ENCODE results near the gene SYTL2.
"Not testable (repeated sequence)": the region's sequence is repeated elsewhere in the genome, so short reads cannot be mapped to it uniquely, and the experiment has no call there.

The SYTL2 gene

DNA sequence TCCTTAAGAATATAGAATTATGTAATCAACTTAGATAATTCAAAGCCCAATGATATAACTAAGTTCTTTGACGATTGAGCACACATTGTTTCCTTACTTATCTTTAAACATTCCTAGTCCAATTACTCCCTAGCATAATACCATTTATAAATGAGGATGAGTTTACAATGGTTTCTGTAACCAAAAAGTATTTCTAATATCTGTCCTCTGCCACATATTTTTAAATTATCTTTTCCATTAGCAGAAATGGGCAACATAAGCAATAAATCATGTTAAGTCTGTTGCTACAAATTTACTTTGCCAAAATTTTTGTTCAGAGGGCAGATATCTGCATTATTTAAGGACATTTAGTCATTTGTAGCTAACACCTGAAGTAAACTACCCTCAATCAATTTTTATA, 152.8 kb downstream of the SYTL2 start:
- Histone ChIP-seq H3K4me3 (ENCODE audit: low read length, poor library complexity, severe bottlenecking) (no peak overlapping the region), H3K4me2 (ENCODE audit: low read depth, low read length, poor library complexity, severe bottlenecking) (peak overlapping the region; percentile 95), H3K36me3 (ENCODE audit: insufficient read depth, low read length) (peaks cover 51% of the 10 kb centered on the region), H3K9me3 (ENCODE audit: insufficient read depth, low read depth, low read length) (no peaks in the 10 kb centered on the region), H3K4me1 (ENCODE audit: insufficient read depth, low read length, poor library complexity, severe bottlenecking) (peaks cover 46% of the 10 kb centered on the region), H4K20me1 (ENCODE audit: insufficient read depth, low read length, poor library complexity, severe bottlenecking) (peaks cover 86% of the 10 kb centered on the region), H3K79me2 (ENCODE audit: insufficient read depth, low read length) (peaks cover 85% of the 10 kb centered on the region), H2AFZ (ENCODE audit: low read length) (no peak overlapping the region), H3F3A (ENCODE audit: low read depth) (no peaks in the 10 kb centered on the region; the same call in 1 of the 2 replicates), H3K27me3 (ENCODE audit: insufficient read depth, low read length, poor library complexity, severe bottlenecking) (no peaks in the 10 kb centered on the region), H3K9me2 (replicated peaks; ENCODE audit: low read depth, low read length) (no peaks in the 10 kb centered on the region), H3K9ac (ENCODE audit: low read depth, low read length, poor library complexity, severe bottlenecking) (peak overlapping the region; percentile 12)
- no peak for TF ChIP-seq EZH2phosphoT487 (IDR thresholded peaks at IDR 0.05; ENCODE audit: borderline replicate concordance)
- TF ChIP-seq, protein P1, sequence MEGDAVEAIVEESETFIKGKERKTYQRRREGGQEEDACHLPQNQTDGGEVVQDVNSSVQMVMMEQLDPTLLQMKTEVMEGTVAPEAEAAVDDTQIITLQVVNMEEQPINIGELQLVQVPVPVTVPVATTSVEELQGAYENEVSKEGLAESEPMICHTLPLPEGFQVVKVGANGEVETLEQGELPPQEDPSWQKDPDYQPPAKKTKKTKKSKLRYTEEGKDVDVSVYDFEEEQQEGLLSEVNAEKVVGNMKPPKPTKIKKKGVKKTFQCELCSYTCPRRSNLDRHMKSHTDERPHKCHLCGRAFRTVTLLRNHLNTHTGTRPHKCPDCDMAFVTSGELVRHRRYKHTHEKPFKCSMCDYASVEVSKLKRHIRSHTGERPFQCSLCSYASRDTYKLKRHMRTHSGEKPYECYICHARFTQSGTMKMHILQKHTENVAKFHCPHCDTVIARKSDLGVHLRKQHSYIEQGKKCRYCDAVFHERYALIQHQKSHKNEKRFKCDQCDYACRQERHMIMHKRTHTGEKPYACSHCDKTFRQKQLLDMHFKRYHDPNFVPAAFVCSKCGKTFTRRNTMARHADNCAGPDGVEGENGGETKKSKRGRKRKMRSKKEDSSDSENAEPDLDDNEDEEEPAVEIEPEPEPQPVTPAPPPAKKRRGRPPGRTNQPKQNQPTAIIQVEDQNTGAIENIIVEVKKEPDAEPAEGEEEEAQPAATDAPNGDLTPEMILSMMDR (conservative IDR thresholded peaks at IDR 0.05; ENCODE audit: low read length), result no peak

DNA sequence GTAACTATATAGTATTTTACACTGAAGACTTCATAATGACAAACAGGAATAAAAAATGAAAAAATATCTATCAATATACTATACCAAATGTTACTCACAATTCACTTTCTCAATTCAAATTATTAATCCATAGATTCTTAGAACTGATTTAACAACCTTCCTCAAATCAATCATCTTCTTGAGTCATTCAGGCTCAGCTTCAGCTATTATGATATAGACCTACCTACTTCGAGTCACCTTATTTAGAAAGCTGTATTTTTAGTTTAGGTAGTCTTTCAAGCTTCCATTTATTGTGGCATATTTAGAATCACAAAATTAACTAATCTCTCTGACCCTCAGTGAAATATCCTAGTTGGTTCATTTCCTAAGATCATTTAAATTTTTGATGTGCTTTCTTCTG, 154.2 kb downstream of the SYTL2 start:
- Histone ChIP-seq H3K36me3 (ENCODE audit: insufficient read depth, low read length) (peaks cover 51% of the 10 kb centered on the region), H3F3A (ENCODE audit: low read depth) (no peaks in the 10 kb centered on the region; the same call in 1 of the 2 replicates), H3K4me1 (ENCODE audit: insufficient read depth, low read length, poor library complexity, severe bottlenecking) (peaks cover 43% of the 10 kb centered on the region), H3K27me3 (ENCODE audit: insufficient read depth, low read length, poor library complexity, severe bottlenecking) (no peaks in the 10 kb centered on the region), H3K4me3 (ENCODE audit: low read length, poor library complexity, severe bottlenecking) (no peak overlapping the region), H3K4me2 (ENCODE audit: low read depth, low read length, poor library complexity, severe bottlenecking) (peak overlapping the region; percentile 95), H3K79me2 (ENCODE audit: insufficient read depth, low read length) (peaks cover 73% of the 10 kb centered on the region), H3K9me2 (replicated peaks; ENCODE audit: low read depth, low read length) (no peaks in the 10 kb centered on the region), H4K20me1 (ENCODE audit: insufficient read depth, low read length, poor library complexity, severe bottlenecking) (peaks cover 75% of the 10 kb centered on the region), H3K9ac (ENCODE audit: low read depth, low read length, poor library complexity, severe bottlenecking) (no peak overlapping the region), H3K9me3 (ENCODE audit: insufficient read depth, low read depth, low read length) (no peaks in the 10 kb centered on the region), H2AFZ (ENCODE audit: low read length) (no peak overlapping the region)
- no peak for TF ChIP-seq EZH2phosphoT487 (IDR thresholded peaks at IDR 0.05; ENCODE audit: borderline replicate concordance)
- TF ChIP-seq, protein P1 (conservative IDR thresholded peaks at IDR 0.05; ENCODE audit: low read length), result no peak

DNA sequence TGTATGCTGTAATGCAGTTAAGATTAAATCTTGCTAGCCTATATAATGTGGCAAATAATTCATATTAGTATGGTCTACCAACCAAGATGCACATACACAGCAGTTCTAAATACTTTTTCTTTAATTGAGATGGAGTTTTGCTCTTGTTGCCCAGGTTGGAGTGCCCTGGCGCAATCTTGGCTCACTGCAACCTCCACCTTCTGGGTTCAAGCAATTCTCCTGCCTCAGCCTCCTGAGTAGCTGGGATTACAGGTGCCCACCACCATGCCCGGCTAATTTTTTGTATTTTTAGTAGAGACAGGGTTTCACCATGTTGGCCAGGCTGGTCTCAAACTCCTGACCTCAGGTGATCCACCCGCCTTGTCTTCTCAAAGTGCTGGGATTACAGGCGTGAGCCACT, 156.6 kb downstream of the SYTL2 start:
- Histone ChIP-seq H3K36me3 (ENCODE audit: insufficient read depth, low read length) (peaks cover 30% of the 10 kb centered on the region), H4K20me1 (ENCODE audit: insufficient read depth, low read length, poor library complexity, severe bottlenecking) (peaks cover 51% of the 10 kb centered on the region), H3K4me1 (ENCODE audit: insufficient read depth, low read length, poor library complexity, severe bottlenecking) (peaks cover 22% of the 10 kb centered on the region), H3K79me2 (ENCODE audit: insufficient read depth, low read length) (peaks cover 48% of the 10 kb centered on the region)
- not testable (repeated sequence) for H3K9me3 ChIP-seq (ENCODE audit: insufficient read depth, low read depth, low read length); H3F3A ChIP-seq (ENCODE audit: low read depth); H3K4me2 ChIP-seq (ENCODE audit: low read depth, low read length, poor library complexity, severe bottlenecking); H3K9me2 ChIP-seq (replicated peaks; ENCODE audit: low read depth, low read length); H3K4me3 ChIP-seq (ENCODE audit: low read length, poor library complexity, severe bottlenecking); H3K27me3 ChIP-seq (ENCODE audit: insufficient read depth, low read length, poor library complexity, severe bottlenecking); H3K9ac ChIP-seq (ENCODE audit: low read depth, low read length, poor library complexity, severe bottlenecking); H2AFZ ChIP-seq (ENCODE audit: low read length)

DNA sequence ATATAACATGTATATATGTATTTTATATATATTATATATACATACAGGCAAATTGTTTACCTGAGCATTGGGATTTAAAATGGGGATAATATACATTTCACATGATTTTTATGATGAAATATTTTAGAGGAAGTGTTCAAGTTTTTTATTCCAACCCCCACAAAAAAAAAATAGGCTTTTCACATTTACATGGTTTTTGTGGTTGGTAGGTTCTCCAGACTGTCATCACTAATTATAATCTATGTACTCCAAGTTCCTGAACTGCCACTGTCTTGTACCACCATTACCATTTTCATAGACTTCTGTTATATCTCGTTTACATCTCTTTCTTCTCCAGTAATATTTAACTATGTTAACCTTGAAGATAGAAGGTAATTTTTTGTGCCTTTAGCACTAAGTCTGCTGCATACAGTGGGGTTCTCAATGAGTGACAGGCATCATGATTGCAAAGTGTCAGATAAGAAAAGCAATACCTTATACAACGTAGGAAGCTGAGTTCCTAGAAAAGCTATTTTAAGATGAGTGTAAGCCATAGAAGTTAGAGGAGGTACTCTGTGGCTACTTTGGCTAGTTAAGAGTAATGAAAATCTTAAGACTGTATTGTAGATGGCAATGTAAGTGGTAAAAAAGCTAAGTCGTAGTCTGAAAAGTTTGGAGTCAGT, 158.0 kb downstream of the SYTL2 start:
- Histone ChIP-seq H3K36me3 (ENCODE audit: insufficient read depth, low read length) (peaks cover 22% of the 10 kb centered on the region), H3K9me2 (replicated peaks; ENCODE audit: low read depth, low read length) (no peaks in the 10 kb centered on the region), H3K4me3 (ENCODE audit: low read length, poor library complexity, severe bottlenecking) (no peak overlapping the region), H4K20me1 (ENCODE audit: insufficient read depth, low read length, poor library complexity, severe bottlenecking) (peaks cover 37% of the 10 kb centered on the region), H3K4me2 (ENCODE audit: low read depth, low read length, poor library complexity, severe bottlenecking) (peak overlapping the region; percentile 41), H2AFZ (ENCODE audit: low read length) (no peak overlapping the region), H3K9ac (ENCODE audit: low read depth, low read length, poor library complexity, severe bottlenecking) (no peak overlapping the region), H3F3A (ENCODE audit: low read depth) (no peaks in the 10 kb centered on the region; the same call in 1 of the 2 replicates), H3K4me1 (ENCODE audit: insufficient read depth, low read length, poor library complexity, severe bottlenecking) (peaks cover 17% of the 10 kb centered on the region), H3K27me3 (ENCODE audit: insufficient read depth, low read length, poor library complexity, severe bottlenecking) (no peaks in the 10 kb centered on the region), H3K9me3 (ENCODE audit: insufficient read depth, low read depth, low read length) (no peaks in the 10 kb centered on the region), H3K79me2 (ENCODE audit: insufficient read depth, low read length) (peaks cover 44% of the 10 kb centered on the region)
- TF ChIP-seq, protein P1 (conservative IDR thresholded peaks at IDR 0.05; ENCODE audit: low read length), result no peak
- no peak for TF ChIP-seq EZH2phosphoT487 (IDR thresholded peaks at IDR 0.05; ENCODE audit: borderline replicate concordance)
